Endothelial cell (in vitro differentiated cells): ENCODE data around the gene TTC23. TPM values are rescaled to one million over a fixed set of nuclear protein-coding genes. Genes with fewer than 3 reads are reported as not detected.

Experiments used
- DNase-seq: peaks from one replicate; pipeline ENCODE4 v3.0.0; 2021; ENCODE audit warnings: low spot score
- H3K27ac Mint-ChIP-seq: one replicate; pipeline ENCODE4 v1.8.0; 2021; ENCODE audit warnings: mixed read lengths, inconsistent platforms; ENCODE audit not compliant: unreplicated experiment
- H3K27me3 Mint-ChIP-seq: one replicate; pipeline ENCODE4 v1.8.0; 2021; ENCODE audit warnings: mild to moderate bottlenecking, moderate library complexity, mixed read lengths, inconsistent platforms; ENCODE audit not compliant: unreplicated experiment
- H3K36me3 Mint-ChIP-seq: one replicate; pipeline ENCODE4 v1.8.0; 2021; ENCODE audit warnings: mild to moderate bottlenecking, low read depth, mixed read lengths, inconsistent platforms; ENCODE audit not compliant: unreplicated experiment
- H3K4me1 Mint-ChIP-seq: one replicate; pipeline ENCODE4 v1.8.0; 2021; ENCODE audit warnings: mild to moderate bottlenecking, mixed read lengths, inconsistent platforms; ENCODE audit not compliant: unreplicated experiment
- H3K4me3 Mint-ChIP-seq: one replicate; pipeline ENCODE4 v1.8.0; 2021; ENCODE audit warnings: mild to moderate bottlenecking, mixed read lengths, inconsistent platforms; ENCODE audit not compliant: unreplicated experiment
- H3K9me3 Mint-ChIP-seq: one replicate; pipeline ENCODE4 v1.8.0; 2021; ENCODE audit warnings: mixed read lengths, inconsistent platforms; ENCODE audit not compliant: unreplicated experiment
- total RNA-seq: library from RNA; stranded (reverse); fragmentation: NEBNext Ultra II Directional; extraction: Animal tissue kit (Norgen Biotek cat#: 25700); gene quantifications from one replicate; pipeline ENCODE4 v1.2.1, GENCODE V29; 2021; ENCODE audit not compliant: unreplicated experiment
- TF ChIP-seq, protein P1 (sequence below): fragments of 200-600 bp; sonication (generic); IDR thresholded peaks from one replicate; pipeline ENCODE4 v1.5.0; 2021; ENCODE audit warnings: antibody characterized with exemption; ENCODE audit not compliant: unreplicated experiment

Gene TTC23
- total RNA-seq, 1 donor from 2014 or later = 24.3 TPM

DNA sequence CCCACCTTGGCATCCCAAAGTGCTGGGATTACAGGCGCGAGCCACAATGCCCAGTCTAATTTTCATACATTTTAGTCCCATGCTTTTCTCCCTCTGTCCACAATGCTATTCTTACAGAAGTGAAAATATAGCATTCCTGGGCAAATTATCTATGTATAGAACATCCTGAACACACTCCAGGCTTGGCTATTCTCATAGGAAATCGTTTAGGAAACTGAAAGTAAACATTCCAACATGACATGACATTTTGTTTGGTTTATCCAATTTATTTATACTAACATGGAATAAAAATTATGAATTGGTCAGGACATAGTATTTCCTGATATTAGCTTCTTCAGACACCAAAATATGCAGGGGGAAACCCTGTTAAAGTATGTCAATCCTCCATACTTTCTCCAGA, 91.9 kb downstream of the TTC23 start:
- H3K4me3 Mint-ChIP-seq = no peak overlapping the region
- no peaks in the 10 kb centered on the region for H3K9me3 Mint-ChIP-seq
- no peaks in the 10 kb centered on the region for H3K27me3 Mint-ChIP-seq
- no peak overlapping the region for H3K27ac Mint-ChIP-seq
- peaks cover 36% of the 10 kb centered on the region for H3K36me3 Mint-ChIP-seq
- H3K4me1 Mint-ChIP-seq = no peaks in the 10 kb centered on the region
- TF ChIP-seq, protein P1, sequence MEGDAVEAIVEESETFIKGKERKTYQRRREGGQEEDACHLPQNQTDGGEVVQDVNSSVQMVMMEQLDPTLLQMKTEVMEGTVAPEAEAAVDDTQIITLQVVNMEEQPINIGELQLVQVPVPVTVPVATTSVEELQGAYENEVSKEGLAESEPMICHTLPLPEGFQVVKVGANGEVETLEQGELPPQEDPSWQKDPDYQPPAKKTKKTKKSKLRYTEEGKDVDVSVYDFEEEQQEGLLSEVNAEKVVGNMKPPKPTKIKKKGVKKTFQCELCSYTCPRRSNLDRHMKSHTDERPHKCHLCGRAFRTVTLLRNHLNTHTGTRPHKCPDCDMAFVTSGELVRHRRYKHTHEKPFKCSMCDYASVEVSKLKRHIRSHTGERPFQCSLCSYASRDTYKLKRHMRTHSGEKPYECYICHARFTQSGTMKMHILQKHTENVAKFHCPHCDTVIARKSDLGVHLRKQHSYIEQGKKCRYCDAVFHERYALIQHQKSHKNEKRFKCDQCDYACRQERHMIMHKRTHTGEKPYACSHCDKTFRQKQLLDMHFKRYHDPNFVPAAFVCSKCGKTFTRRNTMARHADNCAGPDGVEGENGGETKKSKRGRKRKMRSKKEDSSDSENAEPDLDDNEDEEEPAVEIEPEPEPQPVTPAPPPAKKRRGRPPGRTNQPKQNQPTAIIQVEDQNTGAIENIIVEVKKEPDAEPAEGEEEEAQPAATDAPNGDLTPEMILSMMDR = no peak
- DNase-seq = no peak

DNA sequence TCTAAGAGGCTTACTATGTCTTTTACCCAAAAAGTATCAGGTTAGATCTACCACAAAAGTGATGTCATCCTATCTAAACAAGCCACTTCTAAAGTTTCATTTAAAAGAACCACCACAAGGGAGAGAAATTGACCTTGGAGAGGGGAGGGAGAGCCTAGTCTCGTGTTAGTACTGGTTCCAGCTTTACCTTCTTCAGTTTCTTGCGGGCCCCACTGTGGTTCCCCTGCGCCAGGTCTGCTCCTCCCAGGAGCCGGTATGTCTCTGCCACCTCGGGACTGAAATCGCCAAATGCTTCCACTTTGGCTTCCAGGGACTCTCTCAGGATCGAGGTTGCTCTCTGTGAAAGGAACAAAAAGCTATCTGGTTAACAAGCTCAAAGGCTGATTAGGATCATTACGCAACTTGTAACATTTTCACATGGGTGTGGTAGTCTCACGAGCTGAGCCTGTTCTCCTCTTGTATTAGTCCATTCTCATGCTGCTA, 93.4 kb downstream of the TTC23 start:
- H3K4me1 Mint-ChIP-seq = no peaks in the 10 kb centered on the region
- no peak overlapping the region for H3K4me3 Mint-ChIP-seq
- TF ChIP-seq, protein P1 = no peak
- H3K27ac Mint-ChIP-seq = no peak overlapping the region
- H3K27me3 Mint-ChIP-seq = no peaks in the 10 kb centered on the region
- no peak for DNase-seq
- H3K9me3 Mint-ChIP-seq = no peaks in the 10 kb centered on the region
- peaks cover 26% of the 10 kb centered on the region for H3K36me3 Mint-ChIP-seq

DNA sequence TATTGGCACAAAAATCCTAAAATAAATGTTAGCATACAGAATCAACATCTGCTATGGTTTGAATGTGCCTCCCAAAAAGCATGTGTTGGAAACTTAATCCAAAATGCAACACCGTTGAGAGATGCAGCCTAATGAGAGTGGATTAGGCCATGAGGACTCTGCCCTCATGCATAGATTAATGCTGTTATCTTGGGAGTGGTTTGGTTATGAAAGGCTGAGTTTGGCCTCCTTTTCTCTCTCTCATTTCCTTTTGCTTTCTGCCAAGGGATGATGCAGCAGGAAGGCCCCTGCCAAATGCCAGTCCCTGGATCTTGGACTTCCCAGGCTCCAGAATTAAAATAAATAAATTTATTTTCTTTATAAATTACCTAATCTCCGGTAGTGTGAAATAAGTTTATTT, 95.1 kb downstream of the TTC23 start:
- Mint-ChIP-seq H3K4me1 (no peaks in the 10 kb centered on the region), H3K36me3 (peaks cover 26% of the 10 kb centered on the region), H3K27me3 (peaks cover 4% of the 10 kb centered on the region), H3K27ac (no peak overlapping the region), H3K9me3 (no peaks in the 10 kb centered on the region), H3K4me3 (no peak overlapping the region)
- TF ChIP-seq, protein P1 = no peak
- DNase-seq = no peak

DNA sequence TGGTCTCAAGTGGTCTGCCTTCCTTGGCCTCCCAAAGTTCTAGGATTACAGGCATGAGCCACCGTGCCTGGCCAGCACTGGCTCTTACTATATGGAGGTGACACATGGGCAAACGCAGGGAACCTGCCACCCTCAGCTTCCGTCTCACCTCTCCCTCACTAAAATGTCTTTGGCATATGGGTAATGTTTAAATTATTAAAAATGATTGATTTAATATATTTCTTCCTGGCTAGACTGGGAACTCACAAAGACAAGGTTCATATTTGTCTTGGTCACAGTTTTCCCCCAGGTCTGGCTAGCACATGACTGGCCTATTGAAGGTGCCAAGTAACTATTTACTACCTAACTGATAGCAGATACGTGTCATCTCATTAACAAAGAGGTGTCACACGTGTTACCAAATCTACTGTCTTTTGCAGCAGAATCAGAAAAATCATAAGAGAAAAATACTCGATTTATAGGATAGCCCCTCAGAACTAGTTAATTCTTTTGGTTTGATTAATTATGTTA, 96.3 kb downstream of the TTC23 start:
- Mint-ChIP-seq H3K27me3 (peaks cover 4% of the 10 kb centered on the region), H3K4me3 (no peak overlapping the region), H3K36me3 (peaks cover 18% of the 10 kb centered on the region), H3K4me1 (peaks cover 9% of the 10 kb centered on the region), H3K9me3 (no peaks in the 10 kb centered on the region), H3K27ac (no peak overlapping the region)
- no peak for DNase-seq
- TF ChIP-seq, protein P1 = no peak

DNA sequence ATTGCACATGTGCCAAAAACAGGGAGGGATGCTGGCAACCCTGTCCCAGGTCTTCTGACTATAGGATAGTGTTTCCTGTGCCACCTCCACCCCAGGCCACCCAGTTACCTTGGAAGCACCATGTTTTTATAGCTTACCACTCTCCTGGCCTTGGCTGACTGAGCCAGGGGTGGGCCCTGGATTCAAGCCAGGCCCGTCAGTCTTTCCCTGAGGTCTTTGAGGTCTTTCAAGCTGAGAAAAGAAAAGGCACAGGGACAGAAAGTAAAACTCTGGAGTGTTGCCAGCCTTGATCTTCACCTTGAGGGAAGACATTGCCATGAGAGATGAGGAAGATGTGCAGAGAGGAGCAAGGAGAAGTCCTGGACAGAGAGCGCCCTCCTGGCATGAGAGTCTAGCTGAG, 98.2 kb downstream of the TTC23 start:
- Mint-ChIP-seq H3K9me3 (no peaks in the 10 kb centered on the region), H3K27ac (no peak overlapping the region), H3K4me1 (peaks cover 9% of the 10 kb centered on the region), H3K27me3 (peaks cover 10% of the 10 kb centered on the region), H3K36me3 (peaks cover 15% of the 10 kb centered on the region), H3K4me3 (no peak overlapping the region)
- TF ChIP-seq, protein P1 = no peak
- DNase-seq = no peak
